ENCODE measurements around the gene GATAD2A. TPM values are rescaled to one million over a fixed set of nuclear protein-coding genes. Genes with fewer than 3 reads are reported as not detected.

Gene GATAD2A
- total RNA-seq, 1 donor from 2014 or later, result 82.6 TPM

GRCh38 chr19:19475015-19475765 is 69.7 kb downstream of the GATAD2A start:
- Mint-ChIP-seq H3K36me3 (ENCODE audit: low read depth) (peaks cover 3% of the 10 kb centered on the region), H3K27me3 (ENCODE audit: low read depth) (no peaks in the 10 kb centered on the region), H3K27ac (ENCODE audit: unreplicated experiment) (no peak overlapping the region), H3K4me3 (ENCODE audit: unreplicated experiment) (no peak overlapping the region), H3K4me1 (ENCODE audit: low read depth) (peaks cover 38% of the 10 kb centered on the region), H3K9me3 (ENCODE audit: low read depth) (no peaks in the 10 kb centered on the region)
- no peak for TF ChIP-seq CTCF (IDR thresholded peaks at IDR 0.05)
- no peak for DNase-seq (ENCODE audit: low spot score)

- TF ChIP-seq CTCF (IDR thresholded peaks at IDR 0.05), result peak; percentile 55
- no peak for DNase-seq (ENCODE audit: low spot score)
- Mint-ChIP-seq H3K4me3 (ENCODE audit: unreplicated experiment) (no peak overlapping the region), H3K27me3 (ENCODE audit: low read depth) (no peaks in the 10 kb centered on the region), H3K9me3 (ENCODE audit: low read depth) (no peaks in the 10 kb centered on the region), H3K36me3 (ENCODE audit: low read depth) (no peaks in the 10 kb centered on the region), H3K27ac (ENCODE audit: unreplicated experiment) (no peak overlapping the region), H3K4me1 (ENCODE audit: low read depth) (peaks cover 34% of the 10 kb centered on the region)
These were observed 70.7 kb downstream of the GATAD2A start for GRCh38 chr19:19475849-19476828.

- peak overlapping the region; percentile 79 for H3K27ac Mint-ChIP-seq (ENCODE audit: unreplicated experiment)
- no peaks in the 10 kb centered on the region for H3K9me3 Mint-ChIP-seq (ENCODE audit: low read depth)
- TF ChIP-seq CTCF (IDR thresholded peaks at IDR 0.05), result no peak
- no peaks in the 10 kb centered on the region for H3K27me3 Mint-ChIP-seq (ENCODE audit: low read depth)
- H3K36me3 Mint-ChIP-seq (ENCODE audit: low read depth), result no peaks in the 10 kb centered on the region
- DNase-seq (ENCODE audit: low spot score), result no peak
- H3K4me1 Mint-ChIP-seq (ENCODE audit: low read depth), result peaks cover 20% of the 10 kb centered on the region
- H3K4me3 Mint-ChIP-seq (ENCODE audit: unreplicated experiment), result no peak overlapping the region
These were observed 72.4 kb downstream of the GATAD2A start for GRCh38 chr19:19477705-19478383.

- no peak overlapping the region for H3K27ac Mint-ChIP-seq (ENCODE audit: unreplicated experiment)
- H3K9me3 Mint-ChIP-seq (ENCODE audit: low read depth), result no peaks in the 10 kb centered on the region
- DNase-seq (ENCODE audit: low spot score), result no peak
- H3K4me3 Mint-ChIP-seq (ENCODE audit: unreplicated experiment), result no peak overlapping the region
- peaks cover 20% of the 10 kb centered on the region for H3K4me1 Mint-ChIP-seq (ENCODE audit: low read depth)
- TF ChIP-seq CTCF (IDR thresholded peaks at IDR 0.05), result no peak
- no peaks in the 10 kb centered on the region for H3K27me3 Mint-ChIP-seq (ENCODE audit: low read depth)
- H3K36me3 Mint-ChIP-seq (ENCODE audit: low read depth), result peaks cover 2% of the 10 kb centered on the region
These were observed 75.2 kb downstream of the GATAD2A start for GRCh38 chr19:19480688-19481087.
